PC-3 (cell line): ENCODE data around the gene THBS3.
"Not testable (repeated sequence)": the region's sequence is repeated elsewhere in the genome, so short reads cannot be mapped to it uniquely, and the experiment has no call there.

ENCODE experiments used
- EZH2 ChIP-seq: fragments of 300-600 bp; sonication (generic); IDR thresholded peaks from one replicate; pipeline ENCODE4 v1.6.1; 2017; ENCODE audit warnings: antibody characterized with exemption, mild to moderate bottlenecking, low read length; ENCODE audit not compliant: unreplicated experiment
- TF ChIP-seq, protein P1 (sequence below): fragments of 300-600 bp; sonication (generic); conservative IDR thresholded peaks from 2 replicates; pipeline ENCODE4 v1.5.1; 2017; ENCODE audit warnings: antibody characterized with exemption, low read depth, mild to moderate bottlenecking, low read length

GRCh38 chr1:155189926-155190325, 17.8 kb downstream of the THBS3 start:
- TF ChIP-seq EZH2: not testable (repeated sequence)
- TF ChIP-seq, protein P1, sequence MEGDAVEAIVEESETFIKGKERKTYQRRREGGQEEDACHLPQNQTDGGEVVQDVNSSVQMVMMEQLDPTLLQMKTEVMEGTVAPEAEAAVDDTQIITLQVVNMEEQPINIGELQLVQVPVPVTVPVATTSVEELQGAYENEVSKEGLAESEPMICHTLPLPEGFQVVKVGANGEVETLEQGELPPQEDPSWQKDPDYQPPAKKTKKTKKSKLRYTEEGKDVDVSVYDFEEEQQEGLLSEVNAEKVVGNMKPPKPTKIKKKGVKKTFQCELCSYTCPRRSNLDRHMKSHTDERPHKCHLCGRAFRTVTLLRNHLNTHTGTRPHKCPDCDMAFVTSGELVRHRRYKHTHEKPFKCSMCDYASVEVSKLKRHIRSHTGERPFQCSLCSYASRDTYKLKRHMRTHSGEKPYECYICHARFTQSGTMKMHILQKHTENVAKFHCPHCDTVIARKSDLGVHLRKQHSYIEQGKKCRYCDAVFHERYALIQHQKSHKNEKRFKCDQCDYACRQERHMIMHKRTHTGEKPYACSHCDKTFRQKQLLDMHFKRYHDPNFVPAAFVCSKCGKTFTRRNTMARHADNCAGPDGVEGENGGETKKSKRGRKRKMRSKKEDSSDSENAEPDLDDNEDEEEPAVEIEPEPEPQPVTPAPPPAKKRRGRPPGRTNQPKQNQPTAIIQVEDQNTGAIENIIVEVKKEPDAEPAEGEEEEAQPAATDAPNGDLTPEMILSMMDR: not testable (repeated sequence)
